Coronary artery (tissue), 2 donors: ENCODE measurements around the gene FOXD4L6.
A peak's percentile ranks its signal among the peaks of the same experiment; 100 is the strongest.
"Not testable (repeated sequence)": the region's sequence is repeated elsewhere in the genome, so short reads cannot be mapped to it uniquely, and the experiment has no call there.

Source experiments
- DNase-seq: peaks from one replicate; pipeline ENCODE4 v3.0.0-alpha.2; 2017; ENCODE audit warnings: low spot score
- H3K27ac ChIP-seq, 2 donors: fragments of 200-600 bp; sonication (generic); one replicate each; pipeline ENCODE4 v1.5.1; 2016 to 2019
- H3K4me3 ChIP-seq: fragments of 200-600 bp; sonication (generic); 2 replicates; pipeline ENCODE4 v1.5.1; 2016; ENCODE audit warnings: mild to moderate bottlenecking, moderate library complexity
- TF ChIP-seq, protein P1 (sequence below): fragments of 200-600 bp; sonication (generic); IDR thresholded peaks from one replicate; pipeline ENCODE4 v1.5.1; 2019; ENCODE audit warnings: antibody characterized with exemption

The FOXD4L6 gene

GRCh38 chr9:41105557-41106253 lies 22.8 kb downstream of the FOXD4L6 start:
- DNase-seq, H3K27ac ChIP-seq, H3K4me3 ChIP-seq: not testable (repeated sequence)

DNA sequence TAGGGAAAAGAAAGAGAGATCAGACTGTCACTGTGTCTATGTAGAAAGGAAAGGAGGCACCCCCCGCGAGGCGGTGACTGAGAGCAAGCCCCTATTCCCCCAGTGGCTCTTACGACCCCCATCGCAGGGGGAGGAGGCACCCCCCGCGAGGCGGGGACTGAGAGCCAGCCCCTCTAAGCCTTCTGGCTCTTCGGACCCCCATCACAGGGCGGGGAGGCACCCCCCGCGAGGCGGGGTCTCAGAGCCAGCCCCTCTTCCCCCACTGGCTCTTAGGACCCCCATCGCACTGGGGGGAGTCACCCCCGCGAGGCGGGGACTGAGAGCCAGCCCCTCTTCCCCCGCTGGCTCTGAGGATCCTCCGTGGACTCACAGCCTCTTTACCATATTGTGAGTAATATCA lies 23.9 kb downstream of the FOXD4L6 start:
- DNase-seq, H3K4me3 ChIP-seq, H3K27ac ChIP-seq: not testable (repeated sequence)

DNA sequence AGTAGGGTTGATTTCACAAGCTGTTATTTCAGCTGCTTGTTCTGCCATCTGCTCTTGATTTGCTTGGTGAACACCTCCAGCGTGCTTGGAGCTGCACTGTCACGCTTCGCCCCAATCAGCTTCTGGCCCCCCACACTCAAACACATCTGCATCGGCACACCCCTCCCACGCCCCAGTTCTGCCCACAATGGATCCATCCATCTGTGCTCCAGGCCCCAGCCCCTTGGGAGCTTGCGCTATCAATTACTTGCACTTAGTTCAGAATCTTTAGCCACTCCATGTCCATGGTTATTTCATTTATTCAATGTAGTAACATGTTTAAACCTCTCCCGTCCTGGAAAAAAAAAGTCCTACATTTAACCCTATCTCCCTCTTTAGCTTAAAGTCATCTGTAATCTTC lies 28.0 kb downstream of the FOXD4L6 start:
- DNase-seq, result peak; percentile 17
- H3K4me3 ChIP-seq, H3K27ac ChIP-seq: not testable (repeated sequence)

- not testable (repeated sequence) for DNase-seq, H3K27ac ChIP-seq, H3K4me3 ChIP-seq
Observed at GRCh38 chr9:41098759-41099158, 29.7 kb downstream of the FOXD4L6 start.

DNA sequence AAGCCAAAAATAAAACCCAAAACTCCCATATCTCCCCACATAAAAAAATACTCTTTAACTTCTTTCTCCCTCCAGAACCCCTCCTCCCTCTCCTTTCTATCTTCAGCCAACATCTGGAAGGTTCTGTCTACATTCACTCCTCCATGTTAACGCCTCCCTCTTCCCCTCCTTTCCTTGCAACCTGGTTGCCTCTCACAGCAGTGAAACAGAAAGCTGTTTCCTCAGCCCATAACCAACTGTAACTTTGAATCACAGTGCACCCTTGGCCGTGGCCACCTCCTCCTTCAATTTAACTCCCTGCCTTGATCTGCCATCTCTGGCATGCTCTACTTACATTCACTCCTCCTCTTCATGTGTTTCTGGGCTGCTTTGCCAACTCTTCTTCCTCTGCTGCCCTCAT lies 33.4 kb downstream of the FOXD4L6 start:
- not testable (repeated sequence) for H3K4me3 ChIP-seq, H3K27ac ChIP-seq, DNase-seq

GRCh38 chr9:41094010-41094773 lies 34.3 kb downstream of the FOXD4L6 start:
- not testable (repeated sequence) for H3K27ac ChIP-seq, DNase-seq, H3K4me3 ChIP-seq

GRCh38 chr9:41090922-41091321 lies 37.6 kb downstream of the FOXD4L6 start:
- DNase-seq, H3K27ac ChIP-seq, H3K4me3 ChIP-seq: not testable (repeated sequence)

GRCh38 chr9:41090386-41090785 lies 38.1 kb downstream of the FOXD4L6 start:
- not testable (repeated sequence) for H3K4me3 ChIP-seq, DNase-seq, H3K27ac ChIP-seq

DNA sequence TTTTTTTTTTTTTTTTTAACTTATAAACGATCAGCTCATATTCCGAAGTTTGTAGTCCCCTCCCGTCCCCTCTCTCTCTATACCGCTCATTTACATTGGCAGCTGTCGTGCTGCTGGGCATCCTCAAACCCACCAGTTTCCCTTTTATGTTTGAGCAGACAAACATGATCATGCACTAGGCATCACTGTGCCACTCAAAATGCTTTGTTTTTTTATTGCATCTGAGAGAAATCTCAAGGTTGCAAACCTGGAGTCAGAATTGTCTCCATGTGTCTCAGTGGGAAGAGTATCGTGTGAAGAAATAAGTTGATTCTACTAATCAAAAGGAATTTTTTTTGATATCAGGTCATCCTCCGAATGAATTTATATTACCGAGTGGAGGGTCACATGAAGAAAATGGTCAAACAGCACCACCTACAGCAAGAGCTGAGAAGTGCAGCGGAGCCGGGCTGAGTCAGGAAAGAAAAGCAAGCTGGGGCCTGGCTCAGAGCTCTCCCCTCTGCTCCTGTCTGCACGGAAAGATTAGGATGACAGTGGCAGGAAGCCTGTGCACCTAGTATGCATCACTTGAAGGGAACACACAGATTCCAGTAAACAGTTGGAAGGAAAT lies 39.9 kb downstream of the FOXD4L6 start:
- TF ChIP-seq, protein P1, sequence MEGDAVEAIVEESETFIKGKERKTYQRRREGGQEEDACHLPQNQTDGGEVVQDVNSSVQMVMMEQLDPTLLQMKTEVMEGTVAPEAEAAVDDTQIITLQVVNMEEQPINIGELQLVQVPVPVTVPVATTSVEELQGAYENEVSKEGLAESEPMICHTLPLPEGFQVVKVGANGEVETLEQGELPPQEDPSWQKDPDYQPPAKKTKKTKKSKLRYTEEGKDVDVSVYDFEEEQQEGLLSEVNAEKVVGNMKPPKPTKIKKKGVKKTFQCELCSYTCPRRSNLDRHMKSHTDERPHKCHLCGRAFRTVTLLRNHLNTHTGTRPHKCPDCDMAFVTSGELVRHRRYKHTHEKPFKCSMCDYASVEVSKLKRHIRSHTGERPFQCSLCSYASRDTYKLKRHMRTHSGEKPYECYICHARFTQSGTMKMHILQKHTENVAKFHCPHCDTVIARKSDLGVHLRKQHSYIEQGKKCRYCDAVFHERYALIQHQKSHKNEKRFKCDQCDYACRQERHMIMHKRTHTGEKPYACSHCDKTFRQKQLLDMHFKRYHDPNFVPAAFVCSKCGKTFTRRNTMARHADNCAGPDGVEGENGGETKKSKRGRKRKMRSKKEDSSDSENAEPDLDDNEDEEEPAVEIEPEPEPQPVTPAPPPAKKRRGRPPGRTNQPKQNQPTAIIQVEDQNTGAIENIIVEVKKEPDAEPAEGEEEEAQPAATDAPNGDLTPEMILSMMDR, result peak; percentile 42
- DNase-seq, H3K4me3 ChIP-seq, H3K27ac ChIP-seq: not testable (repeated sequence)

DNA sequence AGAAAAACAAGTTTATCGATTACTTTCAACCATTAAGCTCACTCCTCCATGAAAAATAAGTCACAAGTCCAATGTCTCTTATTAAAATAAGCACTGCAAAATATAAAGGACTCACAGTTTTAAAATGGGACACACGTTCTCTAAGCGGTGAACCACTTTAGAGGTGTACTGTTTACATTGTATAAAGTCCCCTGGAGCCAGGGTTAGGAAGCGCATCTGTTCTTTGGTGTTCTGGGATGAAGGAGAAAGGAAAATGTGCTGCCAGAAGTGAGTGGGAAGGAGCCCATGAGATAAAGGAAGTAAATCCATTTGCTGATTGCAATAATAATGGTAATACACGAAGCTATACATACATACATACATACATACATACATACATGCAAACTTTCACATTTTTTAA lies 40.6 kb downstream of the FOXD4L6 start:
- not testable (repeated sequence) for H3K27ac ChIP-seq, DNase-seq, H3K4me3 ChIP-seq

GRCh38 chr9:41087157-41087780 lies 41.2 kb downstream of the FOXD4L6 start:
- not testable (repeated sequence) for DNase-seq, H3K27ac ChIP-seq, H3K4me3 ChIP-seq

- not testable (repeated sequence) for DNase-seq, H3K27ac ChIP-seq, H3K4me3 ChIP-seq
Observed at GRCh38 chr9:41086685-41087084, 41.8 kb downstream of the FOXD4L6 start.

DNA sequence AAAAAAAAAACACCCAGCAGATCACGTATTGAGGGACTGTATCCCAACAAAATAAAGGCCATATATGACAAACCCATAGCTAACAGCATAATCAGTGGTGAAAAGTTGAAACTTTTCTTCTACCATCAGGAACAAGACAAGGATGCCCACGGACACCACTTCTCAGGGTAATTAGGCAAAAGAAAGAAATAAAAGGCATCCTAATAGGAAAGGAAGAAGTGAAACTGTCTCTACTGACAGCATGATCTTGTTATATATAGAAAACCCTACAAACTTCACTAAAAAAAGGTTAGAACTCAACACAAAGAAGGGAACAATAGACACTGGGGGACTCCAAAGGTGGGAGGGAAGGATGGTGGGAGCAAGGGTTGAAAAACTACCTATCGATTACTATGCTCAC lies 42.3 kb downstream of the FOXD4L6 start:
- not testable (repeated sequence) for H3K4me3 ChIP-seq, DNase-seq, H3K27ac ChIP-seq

- DNase-seq, H3K4me3 ChIP-seq, H3K27ac ChIP-seq: not testable (repeated sequence)
Observed at GRCh38 chr9:41082358-41082757, 46.1 kb downstream of the FOXD4L6 start.

DNA sequence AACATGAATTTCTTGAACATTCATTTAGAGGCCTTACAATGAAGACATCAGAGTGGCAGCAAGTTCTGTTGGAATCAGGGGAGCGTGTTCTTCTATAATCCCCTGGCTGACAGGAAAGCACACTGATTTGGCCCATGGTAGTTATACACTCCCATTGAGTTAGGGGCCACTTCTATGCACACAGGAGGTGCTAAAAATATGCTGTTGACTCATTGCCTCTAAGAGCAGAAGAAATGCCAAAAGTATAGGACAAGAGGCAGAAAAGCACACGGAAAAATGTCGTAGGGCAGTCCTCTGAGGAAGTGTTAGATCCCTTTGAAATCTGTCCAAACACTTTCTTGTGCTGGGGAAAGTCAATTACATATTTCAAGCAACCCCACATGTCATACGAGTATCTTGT lies 49.0 kb downstream of the FOXD4L6 start:
- H3K27ac ChIP-seq, DNase-seq, H3K4me3 ChIP-seq: not testable (repeated sequence)

DNA sequence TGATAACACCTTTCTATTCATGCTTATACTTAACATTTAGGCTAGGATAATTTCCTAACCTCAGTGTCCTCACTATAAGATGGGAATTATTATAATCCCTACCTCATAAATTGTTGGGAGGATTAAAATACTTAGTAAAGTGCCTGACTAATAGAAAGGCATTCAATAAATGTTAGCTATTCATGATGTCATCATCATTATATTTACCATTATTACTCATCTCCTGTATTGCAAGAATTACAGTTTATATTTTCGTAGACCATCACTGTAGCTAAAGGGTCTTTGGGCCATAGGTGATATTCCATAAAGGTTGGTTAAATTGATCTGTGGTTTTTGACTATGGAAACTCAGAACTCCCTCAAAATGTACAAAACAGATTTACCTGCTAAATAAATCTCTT lies 50.9 kb downstream of the FOXD4L6 start:
- not testable (repeated sequence) for DNase-seq, H3K4me3 ChIP-seq, H3K27ac ChIP-seq
